Measurements from ENCODE around the gene PTH1R. TPM values are rescaled to one million over a fixed set of nuclear protein-coding genes. Genes with fewer than 3 reads are reported as not detected.

Gene PTH1R
- total and polyA plus RNA-seq, 8 donors: 2.6 to 22.4 (median 3.8) TPM

DNA sequence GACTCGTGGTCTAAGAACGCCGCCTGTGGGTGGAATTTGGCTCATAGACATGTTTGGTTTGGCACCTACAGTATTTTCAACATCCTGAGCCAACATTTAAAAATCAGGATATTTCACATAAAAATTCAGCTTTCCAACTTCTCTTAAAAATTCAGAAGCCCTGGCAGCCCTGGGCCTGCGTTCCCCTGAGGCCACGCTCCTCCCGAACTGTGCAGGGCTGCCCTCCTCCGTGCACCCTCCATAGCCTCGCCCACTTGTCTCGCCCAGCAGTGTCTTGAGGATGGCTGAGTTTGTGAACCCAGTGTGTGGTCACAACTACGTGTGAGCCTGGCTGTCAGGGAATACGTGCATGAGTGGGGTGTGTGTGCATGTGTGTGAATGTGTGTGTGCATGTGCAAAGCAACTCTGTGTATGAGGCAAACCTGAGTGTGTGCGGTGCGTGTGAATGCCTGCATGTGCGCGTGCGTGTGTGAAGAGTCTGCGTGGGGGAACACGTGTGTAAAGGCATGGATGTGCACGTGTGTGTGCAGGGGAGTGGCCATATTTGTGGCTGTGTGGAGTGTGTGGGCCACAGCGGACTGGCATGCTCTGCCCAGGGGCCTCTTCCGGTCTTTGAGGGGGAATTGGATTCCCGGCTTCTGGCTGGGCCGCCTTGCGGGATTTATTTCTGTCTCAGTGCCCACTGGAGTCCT lies 30.9 kb downstream of the PTH1R start:
- intact Hi-C loops (cut with DNase I; ENCODE audit: low total_unique reads): loop anchor here (5.0 kb wide), 1 partner anchor 46 kb away; the partner anchor contains the start of gene MYL3
- TF ChIP-seq POLR2AphosphoS5 (IDR thresholded peaks at IDR 0.05) (no peak), EP300 (IDR thresholded peaks at IDR 0.05) (no peak), POLR2A (IDR thresholded peaks at IDR 0.05) (no peak)
- TF ChIP-seq, protein P1, sequence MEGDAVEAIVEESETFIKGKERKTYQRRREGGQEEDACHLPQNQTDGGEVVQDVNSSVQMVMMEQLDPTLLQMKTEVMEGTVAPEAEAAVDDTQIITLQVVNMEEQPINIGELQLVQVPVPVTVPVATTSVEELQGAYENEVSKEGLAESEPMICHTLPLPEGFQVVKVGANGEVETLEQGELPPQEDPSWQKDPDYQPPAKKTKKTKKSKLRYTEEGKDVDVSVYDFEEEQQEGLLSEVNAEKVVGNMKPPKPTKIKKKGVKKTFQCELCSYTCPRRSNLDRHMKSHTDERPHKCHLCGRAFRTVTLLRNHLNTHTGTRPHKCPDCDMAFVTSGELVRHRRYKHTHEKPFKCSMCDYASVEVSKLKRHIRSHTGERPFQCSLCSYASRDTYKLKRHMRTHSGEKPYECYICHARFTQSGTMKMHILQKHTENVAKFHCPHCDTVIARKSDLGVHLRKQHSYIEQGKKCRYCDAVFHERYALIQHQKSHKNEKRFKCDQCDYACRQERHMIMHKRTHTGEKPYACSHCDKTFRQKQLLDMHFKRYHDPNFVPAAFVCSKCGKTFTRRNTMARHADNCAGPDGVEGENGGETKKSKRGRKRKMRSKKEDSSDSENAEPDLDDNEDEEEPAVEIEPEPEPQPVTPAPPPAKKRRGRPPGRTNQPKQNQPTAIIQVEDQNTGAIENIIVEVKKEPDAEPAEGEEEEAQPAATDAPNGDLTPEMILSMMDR (IDR thresholded peaks at IDR 0.05): peak in 2 of 7 experiments; percentile 1 to 22
- DNase-seq: peak in 1 of 2 donors; percentile 43
- H3K27me3 ChIP-seq: no peaks in the 10 kb centered on the region
- H3K9me3 ChIP-seq: no peaks in the 10 kb centered on the region
- H3K4me3 ChIP-seq: no peak overlapping the region
- no peaks in the 10 kb centered on the region for H3K36me3 ChIP-seq
- WGBS, 5 donors: 53 to 66% (median 57%) methylated on average over 16 to 24 of the region's 24 CpGs
- H3K4me1 ChIP-seq: peaks cover 10 to 27% (median 17%) of the 10 kb centered on the region in 4 donors
- H3K27ac ChIP-seq: no peak overlapping the region

DNA sequence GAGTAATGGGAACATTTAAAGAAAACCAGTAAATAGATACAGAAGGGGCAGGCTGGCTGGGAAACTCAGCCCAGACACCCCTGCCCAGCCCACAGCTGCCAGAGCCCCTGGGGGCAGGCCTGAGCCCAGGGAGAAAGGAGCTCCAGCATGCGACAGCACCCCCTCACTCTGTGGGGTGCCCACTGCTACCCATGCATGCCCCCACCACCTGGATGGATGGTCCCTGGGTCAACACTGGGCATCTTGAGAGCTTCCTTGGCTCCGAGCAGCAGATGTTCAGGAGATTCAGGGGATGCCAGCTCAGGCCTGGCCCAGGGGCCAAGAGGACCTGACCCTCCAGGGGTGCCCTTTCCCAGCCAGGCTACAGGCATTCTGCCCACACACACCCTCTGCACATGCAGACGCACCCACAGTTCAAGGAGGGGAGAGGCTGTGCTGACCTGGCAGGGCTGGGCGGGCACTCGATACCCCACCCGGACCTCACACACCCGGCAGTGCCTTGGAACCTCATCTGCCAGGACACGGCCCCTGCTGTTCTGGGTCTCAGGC lies 31.5 kb downstream of the PTH1R start:
- TF ChIP-seq, protein P1 (IDR thresholded peaks at IDR 0.05): no peak
- TF ChIP-seq POLR2AphosphoS5 (IDR thresholded peaks at IDR 0.05) (no peak), POLR2A (IDR thresholded peaks at IDR 0.05) (no peak), EP300 (IDR thresholded peaks at IDR 0.05) (no peak)
- H3K9me3 ChIP-seq: no peaks in the 10 kb centered on the region
- H3K27ac ChIP-seq: no peak overlapping the region
- H3K4me3 ChIP-seq: no peak overlapping the region
- no peak for DNase-seq
- 33 to 55% (median 37%) methylated on average over 5 to 8 of the region's 8 CpGs for WGBS, 5 donors
- H3K27me3 ChIP-seq: no peaks in the 10 kb centered on the region
- no peaks in the 10 kb centered on the region for H3K36me3 ChIP-seq
- intact Hi-C loops (cut with DNase I; ENCODE audit: low total_unique reads): loop anchor here (5.0 kb wide), 1 partner anchor 47 kb away; the partner anchor contains the start of gene MYL3
- H3K4me1 ChIP-seq: peaks cover 10 to 33% (median 19%) of the 10 kb centered on the region in 4 donors

- intact Hi-C loops (cut with DNase I; ENCODE audit: low total_unique reads): loop anchor here (5.0 kb wide), 1 partner anchor 47 kb away; the partner anchor contains the start of gene MYL3
These were observed 32.1 kb downstream of the PTH1R start for GRCh38 chr3:46909535-46910161.

More at GRCh38 chr3:46909535-46910161, 32.1 kb downstream of the PTH1R start:
- no peak for TF ChIP-seq POLR2A (IDR thresholded peaks at IDR 0.05)
- TF ChIP-seq, protein P1 (IDR thresholded peaks at IDR 0.05): peak in 5 of 7 experiments; percentile 70 to 83 (median 73)
- peak in 1 of 3 donors; percentile 10 for TF ChIP-seq POLR2AphosphoS5 (IDR thresholded peaks at IDR 0.05)
- DNase-seq: peak; percentile 82 to 93
- 14 to 38% (median 18%) methylated on average over 9 to 18 of the region's 18 CpGs for WGBS, 5 donors
- H3K27me3 ChIP-seq: no peaks in the 10 kb centered on the region
- H3K4me3 ChIP-seq: no peak overlapping the region
- no peak overlapping the region for H3K27ac ChIP-seq
- no peaks in the 10 kb centered on the region for H3K9me3 ChIP-seq
- no peaks in the 10 kb centered on the region for H3K36me3 ChIP-seq
- peaks cover 10 to 34% (median 20%) of the 10 kb centered on the region in 4 donors for H3K4me1 ChIP-seq

Data from stomach (tissue), 9 donors.